K562 (cell line): Measurements from ENCODE around the gene UBE3D. TPM values are rescaled to one million over a fixed set of nuclear protein-coding genes. Genes with fewer than 3 reads are reported as not detected.

ENCODE experiments used
- NFYB ChIP-seq: IDR thresholded peaks from 2 replicates; pipeline ENCODE4 v1.6.1; 2011; ENCODE audit warnings: mild to moderate bottlenecking, moderate library complexity; ENCODE audit not compliant: insufficient read length; ENCODE audit errors: extremely low read depth
- ZNF3 ChIP-seq: fragments of 250-450 bp; sonication (Bioruptor Pico); IDR thresholded peaks from 2 replicates; pipeline ENCODE4 v1.5.0; 2021; ENCODE audit warnings: mild to moderate bottlenecking, moderate library complexity
- ZNF584 ChIP-seq: fragments of 200-800 bp; sonication (Bioruptor generic); IDR thresholded peaks from 2 replicates; pipeline ENCODE4 v1.6.1; 2016; ENCODE audit warnings: low read depth, mild to moderate bottlenecking, missing genetic modification characterization, missing compliant biosample characterization
- polyA plus RNA-seq, 8 experiments: library from polyadenylated mRNA; depleted of rRNA in 4 of 8; stranded (reverse) in 5 of 8; unstranded in 3 of 8; fragments of >200 nt; fragmentation: Nextera tagmentation in 2 of 8; fragmentation: Illumina TruSeq in 1 of 8; extraction: Ambion mirVana in 2 of 8; extraction: Trizol in 1 of 8; gene quantifications; 2 replicates each; pipeline versions ENCODE4 v1.2.1 to v1.2.3, GENCODE V29; 2011 to 2014; ENCODE audit warnings: inconsistent platforms in 1 of 8, missing spikeins in 1 of 8
- total RNA-seq, 7 experiments: library from RNA; depleted of rRNA in 6 of 7; stranded (reverse); fragments of >200 nt in 6 of 7; fragmentation: Illumina TruSeq in 2 of 7; extraction: Trizol in 2 of 7; gene quantifications; 2 replicates each; pipeline versions ENCODE4 v1.2.1 to v1.2.3, GENCODE V29; 2011 to 2021; ENCODE audit warnings: low replicate concordance in 1 of 7
- TF ChIP-seq, protein P1 (sequence below): fragments of 450-650 bp; IDR thresholded peaks from 2 replicates; pipeline ENCODE4 v1.6.1; 2018; ENCODE audit not compliant: partially characterized antibody
- TF ChIP-seq, protein P2 (sequence below): fragments of 200-600 bp; sonication (generic); IDR thresholded peaks from one replicate; pipeline ENCODE4 v1.6.1; 2012; ENCODE audit warnings: mild to moderate bottlenecking, low read depth, low read length, inconsistent platforms

Gene UBE3D
- total and polyA plus RNA-seq, 9 of the 15 experiments (the other 6 are each of a cell fraction or from before 2014, with no cell fraction given), result 9.4 to 17.6 (median 11.9) TPM

DNA sequence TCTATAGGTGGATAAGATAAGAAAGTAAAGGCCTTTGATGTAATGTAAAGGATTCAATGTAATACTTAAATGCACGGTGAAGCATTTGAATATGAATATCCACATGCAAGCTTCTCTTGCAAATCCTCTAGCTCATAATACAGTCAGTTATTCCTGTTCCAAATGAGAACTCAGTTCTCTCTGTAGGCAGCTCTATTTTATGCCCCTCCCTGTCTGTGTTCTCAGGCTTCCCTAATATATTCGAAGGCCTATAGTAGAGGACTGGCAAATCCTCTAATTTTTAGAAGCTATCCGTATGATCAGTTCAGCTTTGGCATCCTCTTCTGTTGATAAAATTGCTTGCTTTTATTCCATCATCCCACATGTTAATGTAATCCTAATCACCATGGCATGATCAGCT, 200.2 kb downstream of the UBE3D start (continued):
- TF ChIP-seq, protein P1, sequence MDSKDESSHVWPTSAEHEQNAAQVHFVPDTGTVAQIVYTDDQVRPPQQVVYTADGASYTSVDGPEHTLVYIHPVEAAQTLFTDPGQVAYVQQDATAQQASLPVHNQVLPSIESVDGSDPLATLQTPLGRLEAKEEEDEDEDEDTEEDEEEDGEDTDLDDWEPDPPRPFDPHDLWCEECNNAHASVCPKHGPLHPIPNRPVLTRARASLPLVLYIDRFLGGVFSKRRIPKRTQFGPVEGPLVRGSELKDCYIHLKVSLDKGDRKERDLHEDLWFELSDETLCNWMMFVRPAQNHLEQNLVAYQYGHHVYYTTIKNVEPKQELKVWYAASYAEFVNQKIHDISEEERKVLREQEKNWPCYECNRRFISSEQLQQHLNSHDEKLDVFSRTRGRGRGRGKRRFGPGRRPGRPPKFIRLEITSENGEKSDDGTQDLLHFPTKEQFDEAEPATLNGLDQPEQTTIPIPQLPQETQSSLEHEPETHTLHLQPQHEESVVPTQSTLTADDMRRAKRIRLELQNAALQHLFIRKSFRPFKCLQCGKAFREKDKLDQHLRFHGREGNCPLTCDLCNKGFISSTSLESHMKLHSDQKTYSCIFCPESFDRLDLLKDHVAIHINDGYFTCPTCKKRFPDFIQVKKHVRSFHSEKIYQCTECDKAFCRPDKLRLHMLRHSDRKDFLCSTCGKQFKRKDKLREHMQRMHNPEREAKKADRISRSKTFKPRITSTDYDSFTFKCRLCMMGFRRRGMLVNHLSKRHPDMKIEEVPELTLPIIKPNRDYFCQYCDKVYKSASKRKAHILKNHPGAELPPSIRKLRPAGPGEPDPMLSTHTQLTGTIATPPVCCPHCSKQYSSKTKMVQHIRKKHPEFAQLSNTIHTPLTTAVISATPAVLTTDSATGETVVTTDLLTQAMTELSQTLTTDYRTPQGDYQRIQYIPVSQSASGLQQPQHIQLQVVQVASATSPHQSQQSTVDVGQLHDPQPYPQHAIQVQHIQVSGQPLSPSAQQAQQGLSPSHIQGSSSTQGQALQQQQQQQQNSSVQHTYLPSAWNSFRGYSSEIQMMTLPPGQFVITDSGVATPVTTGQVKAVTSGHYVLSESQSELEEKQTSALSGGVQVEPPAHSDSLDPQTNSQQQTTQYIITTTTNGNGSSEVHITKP, result no peak
- TF ChIP-seq NFYB (no peak), ZNF3 (no peak), ZNF584 (CRISPR knock-in tag) (no peak)
- TF ChIP-seq, protein P2, sequence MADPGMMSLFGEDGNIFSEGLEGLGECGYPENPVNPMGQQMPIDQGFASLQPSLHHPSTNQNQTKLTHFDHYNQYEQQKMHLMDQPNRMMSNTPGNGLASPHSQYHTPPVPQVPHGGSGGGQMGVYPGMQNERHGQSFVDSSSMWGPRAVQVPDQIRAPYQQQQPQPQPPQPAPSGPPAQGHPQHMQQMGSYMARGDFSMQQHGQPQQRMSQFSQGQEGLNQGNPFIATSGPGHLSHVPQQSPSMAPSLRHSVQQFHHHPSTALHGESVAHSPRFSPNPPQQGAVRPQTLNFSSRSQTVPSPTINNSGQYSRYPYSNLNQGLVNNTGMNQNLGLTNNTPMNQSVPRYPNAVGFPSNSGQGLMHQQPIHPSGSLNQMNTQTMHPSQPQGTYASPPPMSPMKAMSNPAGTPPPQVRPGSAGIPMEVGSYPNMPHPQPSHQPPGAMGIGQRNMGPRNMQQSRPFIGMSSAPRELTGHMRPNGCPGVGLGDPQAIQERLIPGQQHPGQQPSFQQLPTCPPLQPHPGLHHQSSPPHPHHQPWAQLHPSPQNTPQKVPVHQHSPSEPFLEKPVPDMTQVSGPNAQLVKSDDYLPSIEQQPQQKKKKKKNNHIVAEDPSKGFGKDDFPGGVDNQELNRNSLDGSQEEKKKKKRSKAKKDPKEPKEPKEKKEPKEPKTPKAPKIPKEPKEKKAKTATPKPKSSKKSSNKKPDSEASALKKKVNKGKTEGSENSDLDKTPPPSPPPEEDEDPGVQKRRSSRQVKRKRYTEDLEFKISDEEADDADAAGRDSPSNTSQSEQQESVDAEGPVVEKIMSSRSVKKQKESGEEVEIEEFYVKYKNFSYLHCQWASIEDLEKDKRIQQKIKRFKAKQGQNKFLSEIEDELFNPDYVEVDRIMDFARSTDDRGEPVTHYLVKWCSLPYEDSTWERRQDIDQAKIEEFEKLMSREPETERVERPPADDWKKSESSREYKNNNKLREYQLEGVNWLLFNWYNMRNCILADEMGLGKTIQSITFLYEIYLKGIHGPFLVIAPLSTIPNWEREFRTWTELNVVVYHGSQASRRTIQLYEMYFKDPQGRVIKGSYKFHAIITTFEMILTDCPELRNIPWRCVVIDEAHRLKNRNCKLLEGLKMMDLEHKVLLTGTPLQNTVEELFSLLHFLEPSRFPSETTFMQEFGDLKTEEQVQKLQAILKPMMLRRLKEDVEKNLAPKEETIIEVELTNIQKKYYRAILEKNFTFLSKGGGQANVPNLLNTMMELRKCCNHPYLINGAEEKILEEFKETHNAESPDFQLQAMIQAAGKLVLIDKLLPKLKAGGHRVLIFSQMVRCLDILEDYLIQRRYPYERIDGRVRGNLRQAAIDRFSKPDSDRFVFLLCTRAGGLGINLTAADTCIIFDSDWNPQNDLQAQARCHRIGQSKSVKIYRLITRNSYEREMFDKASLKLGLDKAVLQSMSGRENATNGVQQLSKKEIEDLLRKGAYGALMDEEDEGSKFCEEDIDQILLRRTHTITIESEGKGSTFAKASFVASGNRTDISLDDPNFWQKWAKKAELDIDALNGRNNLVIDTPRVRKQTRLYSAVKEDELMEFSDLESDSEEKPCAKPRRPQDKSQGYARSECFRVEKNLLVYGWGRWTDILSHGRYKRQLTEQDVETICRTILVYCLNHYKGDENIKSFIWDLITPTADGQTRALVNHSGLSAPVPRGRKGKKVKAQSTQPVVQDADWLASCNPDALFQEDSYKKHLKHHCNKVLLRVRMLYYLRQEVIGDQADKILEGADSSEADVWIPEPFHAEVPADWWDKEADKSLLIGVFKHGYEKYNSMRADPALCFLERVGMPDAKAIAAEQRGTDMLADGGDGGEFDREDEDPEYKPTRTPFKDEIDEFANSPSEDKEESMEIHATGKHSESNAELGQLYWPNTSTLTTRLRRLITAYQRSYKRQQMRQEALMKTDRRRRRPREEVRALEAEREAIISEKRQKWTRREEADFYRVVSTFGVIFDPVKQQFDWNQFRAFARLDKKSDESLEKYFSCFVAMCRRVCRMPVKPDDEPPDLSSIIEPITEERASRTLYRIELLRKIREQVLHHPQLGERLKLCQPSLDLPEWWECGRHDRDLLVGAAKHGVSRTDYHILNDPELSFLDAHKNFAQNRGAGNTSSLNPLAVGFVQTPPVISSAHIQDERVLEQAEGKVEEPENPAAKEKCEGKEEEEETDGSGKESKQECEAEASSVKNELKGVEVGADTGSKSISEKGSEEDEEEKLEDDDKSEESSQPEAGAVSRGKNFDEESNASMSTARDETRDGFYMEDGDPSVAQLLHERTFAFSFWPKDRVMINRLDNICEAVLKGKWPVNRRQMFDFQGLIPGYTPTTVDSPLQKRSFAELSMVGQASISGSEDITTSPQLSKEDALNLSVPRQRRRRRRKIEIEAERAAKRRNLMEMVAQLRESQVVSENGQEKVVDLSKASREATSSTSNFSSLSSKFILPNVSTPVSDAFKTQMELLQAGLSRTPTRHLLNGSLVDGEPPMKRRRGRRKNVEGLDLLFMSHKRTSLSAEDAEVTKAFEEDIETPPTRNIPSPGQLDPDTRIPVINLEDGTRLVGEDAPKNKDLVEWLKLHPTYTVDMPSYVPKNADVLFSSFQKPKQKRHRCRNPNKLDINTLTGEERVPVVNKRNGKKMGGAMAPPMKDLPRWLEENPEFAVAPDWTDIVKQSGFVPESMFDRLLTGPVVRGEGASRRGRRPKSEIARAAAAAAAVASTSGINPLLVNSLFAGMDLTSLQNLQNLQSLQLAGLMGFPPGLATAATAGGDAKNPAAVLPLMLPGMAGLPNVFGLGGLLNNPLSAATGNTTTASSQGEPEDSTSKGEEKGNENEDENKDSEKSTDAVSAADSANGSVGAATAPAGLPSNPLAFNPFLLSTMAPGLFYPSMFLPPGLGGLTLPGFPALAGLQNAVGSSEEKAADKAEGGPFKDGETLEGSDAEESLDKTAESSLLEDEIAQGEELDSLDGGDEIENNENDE, result no peak
